Measurements from ENCODE around the gene CPA3.

Gene CPA3

GRCh38 chr3:148865049-148865448 lies at the start of gene CPA3:
CPA3 (plus strand) TSS chr3:148865296; CDS start chr3:148865308, 12 bp downstream.
- DNase-seq (ENCODE audit: low read depth) = no peak

- no peak for DNase-seq (ENCODE audit: low read depth)
These were observed 49.6 kb upstream of the CPA3 start for GRCh38 chr3:148815316-148816110.

DNA sequence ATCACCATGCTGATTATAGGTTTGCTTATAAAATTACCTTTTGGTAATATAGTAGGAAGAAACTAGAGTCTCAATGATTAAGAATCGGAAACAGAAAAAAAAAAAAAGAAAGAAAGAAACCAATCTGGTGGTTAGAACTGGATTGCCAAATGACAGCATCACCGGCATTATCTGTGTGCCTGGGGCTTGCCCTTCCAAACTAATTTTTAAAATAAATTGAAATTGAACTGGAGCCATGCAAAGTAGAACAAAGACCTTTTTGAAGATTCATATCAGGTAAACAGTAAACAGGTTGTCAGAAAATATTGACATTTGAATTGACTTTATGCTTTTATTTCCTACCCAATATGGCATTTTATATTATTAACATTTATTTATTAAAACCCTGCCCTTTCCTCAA lies 48.7 kb upstream of the CPA3 start:
- no peak for DNase-seq (ENCODE audit: low read depth)

DNA sequence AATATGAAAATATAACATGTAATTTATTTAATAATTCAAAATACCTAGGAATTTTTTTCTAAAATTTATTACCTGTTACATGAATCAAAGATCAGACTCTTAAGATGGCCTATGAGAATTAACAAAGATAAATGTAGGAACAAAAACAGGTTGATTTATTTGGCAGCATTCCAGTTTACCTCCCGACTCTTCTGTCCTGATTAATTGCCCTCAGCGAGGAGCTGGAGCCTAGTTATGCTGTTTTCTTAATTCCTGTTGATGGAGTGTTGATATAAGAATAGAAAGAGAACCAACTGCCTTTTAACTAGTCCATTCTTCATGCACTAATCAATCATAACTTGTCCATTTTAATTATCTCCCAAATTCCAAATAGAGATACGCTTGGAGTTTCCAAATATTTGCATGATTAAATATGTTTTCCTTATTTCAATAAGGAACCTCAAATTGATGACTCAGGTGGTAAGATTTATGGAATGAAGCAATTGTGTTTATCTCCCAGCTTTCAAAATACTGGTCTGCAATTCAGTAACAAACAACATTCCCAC lies 48.0 kb upstream of the CPA3 start:
- no peak for DNase-seq (ENCODE audit: low read depth)

DNA sequence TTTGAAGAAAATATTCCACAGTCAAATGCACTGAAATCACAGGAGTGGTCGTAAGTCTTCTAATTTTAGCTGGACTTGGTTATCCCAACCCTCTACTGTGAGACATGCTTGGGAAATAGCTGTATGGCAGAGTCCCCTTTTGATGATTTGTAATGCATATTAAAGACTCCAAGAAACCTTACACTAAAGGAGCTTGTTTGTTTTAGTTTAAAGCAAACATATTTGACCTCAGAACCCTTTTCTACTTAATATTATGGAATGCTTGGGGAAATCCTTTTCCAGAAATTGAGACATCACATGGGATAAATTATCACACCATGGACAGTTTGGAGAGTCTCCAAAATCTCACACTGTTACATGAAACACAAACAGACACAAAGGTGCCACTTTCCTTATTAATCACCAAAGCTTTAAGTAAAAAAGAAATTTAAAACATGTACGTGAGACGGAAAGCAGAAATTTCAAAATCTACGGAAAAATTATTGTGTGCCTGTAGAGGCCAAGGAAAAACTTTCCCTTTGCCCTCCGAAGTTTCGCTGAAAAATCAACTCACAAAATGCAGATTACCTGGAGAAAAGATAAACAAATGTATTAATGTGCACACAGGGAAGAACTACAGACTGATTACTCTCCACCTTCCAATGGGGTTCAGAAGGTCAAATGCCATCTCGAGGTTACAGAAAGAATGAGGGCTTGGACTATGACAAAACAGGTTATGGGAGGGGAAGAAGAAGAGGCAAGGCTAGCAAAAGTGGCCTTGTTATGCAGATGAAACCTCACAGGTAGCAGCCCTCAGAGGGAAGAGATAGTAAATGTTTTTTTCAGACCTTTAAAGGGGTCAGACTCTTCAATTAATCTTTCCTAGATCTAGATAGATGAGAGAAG lies 44.5 kb upstream of the CPA3 start:
- no peak for DNase-seq (ENCODE audit: low read depth)

DNA sequence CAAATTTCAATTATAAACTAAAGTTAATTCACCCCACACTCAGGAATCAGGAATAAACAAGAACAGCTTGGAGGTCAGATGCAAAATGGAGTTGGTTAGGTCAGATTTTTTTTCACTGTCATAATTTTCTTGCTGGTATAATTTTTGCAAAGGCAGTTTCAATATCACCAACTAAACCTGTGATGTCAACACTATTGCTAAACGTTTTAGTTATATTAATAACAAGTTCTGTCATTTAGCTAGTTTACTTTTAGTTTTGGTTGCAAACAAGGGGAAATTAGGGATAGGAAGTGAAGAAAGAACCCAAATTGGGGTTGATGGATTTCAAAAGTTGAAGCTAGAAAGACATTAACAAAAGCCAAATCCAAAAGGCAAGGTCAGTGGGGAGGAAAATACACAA lies 42.1 kb upstream of the CPA3 start:
- no peak for DNase-seq (ENCODE audit: low read depth)

DNA sequence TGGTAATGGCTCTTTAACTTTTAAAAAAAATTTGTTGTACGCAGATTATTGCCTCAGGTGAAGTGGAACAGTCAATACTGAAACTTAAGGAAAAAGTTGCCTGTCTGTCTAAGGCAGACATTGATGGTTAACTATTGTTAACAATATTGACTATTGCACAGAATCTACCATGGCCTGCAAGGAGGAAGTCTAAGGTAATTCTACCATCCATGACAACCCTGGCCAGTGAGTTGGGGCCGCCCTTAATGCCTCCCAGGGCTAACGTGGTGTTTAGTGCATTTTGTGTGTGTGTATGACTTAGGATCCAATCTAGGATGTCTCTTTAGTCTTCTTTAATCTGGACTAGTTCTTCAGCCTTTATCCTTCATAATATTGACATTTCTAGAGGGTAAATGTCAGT lies 39.6 kb upstream of the CPA3 start:
- no peak for DNase-seq (ENCODE audit: low read depth)

GRCh38 chr3:148827585-148827984 lies 37.5 kb upstream of the CPA3 start, which contains the start of gene CPB1:
CPB1 (plus strand) TSS chr3:148827811; CDS start chr3:148827824, 13 bp downstream.
- DNase-seq (ENCODE audit: low read depth) = no peak

DNA sequence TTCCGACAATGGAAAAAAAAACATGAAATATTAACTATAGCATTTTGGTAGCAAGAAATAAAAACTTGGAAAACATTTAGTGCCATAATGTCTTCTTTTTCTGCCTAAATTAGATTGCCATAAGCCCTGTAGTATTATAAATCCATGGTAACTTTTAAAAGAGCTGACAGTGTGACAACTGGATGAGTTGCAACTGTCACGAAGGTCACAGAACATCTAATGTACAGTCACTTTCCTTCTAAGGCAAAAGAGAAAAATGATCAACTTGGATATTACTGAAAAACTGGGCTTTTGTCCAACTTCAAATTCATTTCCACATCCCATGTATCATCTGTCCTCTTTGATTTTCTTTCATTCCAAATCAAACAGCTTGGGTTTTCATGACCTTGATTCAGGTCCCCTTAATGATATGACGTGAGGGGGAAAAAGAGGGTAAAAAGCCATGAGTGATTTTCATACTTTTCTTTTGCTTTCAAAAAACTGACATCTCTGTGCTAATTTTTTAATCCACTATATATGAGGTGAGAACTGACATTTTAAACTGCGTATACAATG lies 36.9 kb upstream of the CPA3 start:
- no peak for DNase-seq (ENCODE audit: low read depth)

DNA sequence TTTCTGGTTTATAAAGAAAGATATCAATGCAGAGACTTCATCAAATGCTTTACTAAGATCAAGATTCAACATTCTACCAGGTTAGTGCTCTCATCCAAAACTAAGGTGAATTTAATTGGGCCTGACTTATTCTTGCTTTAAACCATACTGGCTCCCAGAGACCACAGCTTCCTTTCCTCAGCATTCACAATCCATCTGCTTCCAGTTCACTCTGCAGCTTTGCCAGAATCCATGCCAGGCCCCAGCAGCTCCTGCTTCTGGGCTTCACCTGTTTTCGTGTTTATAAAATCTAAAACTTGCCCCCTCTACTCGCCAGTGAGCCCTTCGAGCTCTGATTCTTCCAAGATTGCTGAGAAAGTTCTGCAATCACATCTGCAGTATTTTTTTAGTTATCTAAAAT lies 35.2 kb upstream of the CPA3 start:
- DNase-seq (ENCODE audit: low read depth) = no peak

- no peak for DNase-seq (ENCODE audit: low read depth)
These were observed 31.9 kb upstream of the CPA3 start for GRCh38 chr3:148833223-148833622.

- no peak for DNase-seq (ENCODE audit: low read depth)
These were observed 25.3 kb upstream of the CPA3 start for GRCh38 chr3:148839805-148840204.

- DNase-seq (ENCODE audit: low read depth) = no peak
These were observed 24.6 kb upstream of the CPA3 start for GRCh38 chr3:148840451-148840850.

DNA sequence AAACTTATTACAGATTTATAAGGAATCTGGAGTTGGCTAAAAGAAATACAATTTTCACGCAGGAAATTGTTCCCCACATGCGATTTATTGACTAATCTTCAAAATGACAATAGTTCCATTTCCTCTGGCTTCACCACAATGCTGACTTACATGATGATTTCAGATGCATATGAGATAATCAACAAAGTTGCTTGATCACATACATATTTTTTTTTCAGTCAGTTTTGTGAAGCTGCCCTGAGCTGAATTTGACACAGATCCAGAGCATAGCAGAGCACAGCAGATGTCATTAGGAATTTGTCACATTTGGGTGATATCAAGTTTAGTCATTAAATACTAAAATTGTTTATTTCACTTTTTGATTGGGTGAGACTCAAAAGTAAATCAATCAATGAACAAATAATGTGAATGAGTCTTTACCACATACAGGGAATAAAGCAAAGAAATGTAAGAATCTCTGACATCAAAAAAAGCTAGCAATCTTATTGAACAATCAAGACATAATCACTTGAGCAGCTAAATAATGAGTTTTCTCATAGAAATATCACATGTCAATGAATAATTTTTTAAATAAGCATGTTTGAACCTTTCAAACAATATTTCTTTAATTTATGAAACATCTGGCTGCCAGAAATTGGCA lies 19.2 kb upstream of the CPA3 start:
- DNase-seq (ENCODE audit: low read depth) = no peak

DNA sequence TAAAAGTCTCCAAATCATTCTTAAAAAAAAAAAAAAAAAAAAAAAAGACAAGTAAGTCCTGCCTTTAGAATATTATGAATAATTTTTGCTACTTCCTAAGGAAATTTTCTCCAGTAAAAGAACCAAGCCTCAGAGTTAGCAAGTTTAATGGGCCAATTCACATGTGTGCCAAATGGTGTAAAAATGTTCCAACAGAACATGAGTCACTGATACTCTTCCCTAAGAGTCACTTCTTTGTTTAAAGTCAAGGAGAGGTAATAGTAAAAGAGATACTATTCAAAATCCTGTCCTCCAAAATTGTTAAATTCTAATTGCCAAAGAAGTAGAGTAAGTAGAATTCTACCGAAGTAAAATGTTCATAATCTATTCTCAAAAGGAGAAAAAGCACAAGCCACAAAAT lies 17.7 kb upstream of the CPA3 start:
- no peak for DNase-seq (ENCODE audit: low read depth)

GRCh38 chr3:148848410-148848809 lies 16.7 kb upstream of the CPA3 start:
- no peak for DNase-seq (ENCODE audit: low read depth)

GRCh38 chr3:148852271-148852992 lies 12.7 kb upstream of the CPA3 start:
- no peak for DNase-seq (ENCODE audit: low read depth)

- DNase-seq (ENCODE audit: low read depth) = no peak
These were observed 12.0 kb upstream of the CPA3 start for GRCh38 chr3:148853076-148853475.

GRCh38 chr3:148854061-148854460 lies 11.0 kb upstream of the CPA3 start:
- no peak for DNase-seq (ENCODE audit: low read depth)

GRCh38 chr3:148856384-148856783 lies 8.7 kb upstream of the CPA3 start:
- no peak for DNase-seq (ENCODE audit: low read depth)

DNA sequence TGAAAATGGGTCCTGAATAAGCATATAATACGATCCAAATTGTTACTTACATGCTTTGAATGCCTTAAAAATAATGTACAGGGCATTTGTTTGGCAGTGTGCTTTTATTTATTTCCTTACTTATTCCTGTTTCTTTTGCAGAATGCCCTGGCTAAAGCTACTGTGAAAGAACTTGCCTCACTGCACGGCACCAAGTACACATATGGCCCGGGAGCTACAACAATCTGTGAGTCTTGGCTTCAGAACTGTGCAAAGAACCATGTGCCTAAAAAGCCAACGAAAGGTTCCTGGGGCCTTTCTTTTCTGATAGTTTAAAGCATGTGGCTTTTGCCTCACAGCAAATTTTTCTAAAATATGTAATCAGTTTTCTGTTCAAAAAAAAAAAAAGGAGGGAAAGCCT lies 7.8 kb upstream of the CPA3 start:
- DNase-seq (ENCODE audit: low read depth) = no peak
